Measurements from ENCODE around the gene BRD7. TPM values are rescaled to one million over a fixed set of nuclear protein-coding genes. Genes with fewer than 3 reads are reported as not detected.

BRD7 gene
- total RNA-seq, 4 donors from 2014 or later, result 33.0 to 49.9 (median 40.5) TPM

- no peak for TF ChIP-seq CTCF (IDR thresholded peaks at IDR 0.05; ENCODE audit: low read depth)
Observed at GRCh38 chr16:50354629-50355456, 13.9 kb downstream of the BRD7 start.

DNA sequence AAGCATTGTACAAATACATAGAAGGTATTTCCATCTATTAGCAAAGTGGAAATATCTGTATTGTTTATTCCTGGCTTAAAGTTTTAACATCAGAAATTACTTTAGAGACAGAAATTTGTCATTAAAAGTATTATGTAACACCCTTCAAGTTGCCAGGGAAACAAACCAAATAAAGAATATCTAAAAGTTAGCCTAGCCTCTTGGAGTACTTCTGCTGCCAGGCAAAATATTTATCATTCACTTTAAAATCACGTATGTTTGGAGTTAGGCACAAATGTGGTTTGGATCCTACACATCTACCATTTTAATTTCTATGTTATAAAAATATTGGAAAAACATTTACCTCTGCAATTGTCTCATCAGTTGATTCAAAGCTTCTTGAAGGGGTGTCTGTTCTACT lies 14.7 kb downstream of the BRD7 start:
- TF ChIP-seq CTCF (IDR thresholded peaks at IDR 0.05; ENCODE audit: low read depth), result no peak

GRCh38 chr16:50351952-50352351 lies 16.8 kb downstream of the BRD7 start:
- TF ChIP-seq CTCF (IDR thresholded peaks at IDR 0.05; ENCODE audit: low read depth), result no peak

GRCh38 chr16:50351116-50351515 lies 17.7 kb downstream of the BRD7 start:
- TF ChIP-seq CTCF (IDR thresholded peaks at IDR 0.05; ENCODE audit: low read depth), result no peak

- TF ChIP-seq CTCF (IDR thresholded peaks at IDR 0.05; ENCODE audit: low read depth), result no peak
Observed at GRCh38 chr16:50340578-50340977, 28.2 kb downstream of the BRD7 start.

DNA sequence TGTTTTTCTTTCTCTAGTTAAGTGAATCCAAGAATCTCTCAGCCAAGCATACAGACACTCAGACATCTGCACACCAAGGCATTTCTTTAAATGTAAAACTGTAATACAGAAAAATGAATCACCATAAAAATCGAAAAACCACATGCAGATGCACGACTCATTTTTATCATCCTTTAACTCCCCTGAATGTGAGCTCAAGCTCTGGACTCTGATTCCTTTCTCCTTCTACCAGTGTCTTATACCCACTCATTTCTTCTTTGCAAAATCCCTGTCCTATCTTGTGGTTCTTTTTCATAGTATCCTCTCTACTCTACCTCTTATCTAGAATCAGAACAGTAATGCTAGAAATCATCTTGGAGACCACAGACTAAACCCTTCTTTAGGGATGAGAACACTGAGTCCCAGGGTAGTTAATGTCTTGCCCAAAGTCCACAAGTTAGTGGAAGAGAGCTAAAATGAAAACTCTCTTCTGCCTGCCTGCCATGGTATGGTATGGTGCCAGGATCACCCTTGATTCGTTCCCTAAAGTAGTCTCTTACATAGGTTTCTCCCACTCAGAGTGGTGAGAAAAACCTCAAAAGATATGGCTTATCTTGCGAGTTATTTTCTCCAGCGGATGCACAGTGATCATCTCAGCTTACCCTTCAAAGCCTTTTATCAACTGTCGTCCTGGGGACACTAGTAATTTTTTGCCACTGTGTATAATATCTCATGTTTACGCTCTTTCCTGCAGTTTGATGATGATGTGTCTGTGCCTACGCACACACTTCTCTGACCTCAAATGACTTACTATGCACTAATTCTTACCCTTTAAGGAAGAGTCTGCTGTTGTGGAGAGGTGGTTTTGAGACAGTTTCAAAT lies 30.2 kb downstream of the BRD7 start:
- no peak for TF ChIP-seq CTCF (IDR thresholded peaks at IDR 0.05; ENCODE audit: low read depth)

GRCh38 chr16:50336884-50337283 lies 31.9 kb downstream of the BRD7 start:
- TF ChIP-seq CTCF (IDR thresholded peaks at IDR 0.05; ENCODE audit: low read depth), result no peak
